SW480 (cell line): ENCODE data around the gene ANKS6.

Experiments
- DNase-seq: peaks from one replicate; pipeline ENCODE4 v3.0.0-alpha.2; 2016; ENCODE audit warnings: low spot score

ANKS6 gene

DNA sequence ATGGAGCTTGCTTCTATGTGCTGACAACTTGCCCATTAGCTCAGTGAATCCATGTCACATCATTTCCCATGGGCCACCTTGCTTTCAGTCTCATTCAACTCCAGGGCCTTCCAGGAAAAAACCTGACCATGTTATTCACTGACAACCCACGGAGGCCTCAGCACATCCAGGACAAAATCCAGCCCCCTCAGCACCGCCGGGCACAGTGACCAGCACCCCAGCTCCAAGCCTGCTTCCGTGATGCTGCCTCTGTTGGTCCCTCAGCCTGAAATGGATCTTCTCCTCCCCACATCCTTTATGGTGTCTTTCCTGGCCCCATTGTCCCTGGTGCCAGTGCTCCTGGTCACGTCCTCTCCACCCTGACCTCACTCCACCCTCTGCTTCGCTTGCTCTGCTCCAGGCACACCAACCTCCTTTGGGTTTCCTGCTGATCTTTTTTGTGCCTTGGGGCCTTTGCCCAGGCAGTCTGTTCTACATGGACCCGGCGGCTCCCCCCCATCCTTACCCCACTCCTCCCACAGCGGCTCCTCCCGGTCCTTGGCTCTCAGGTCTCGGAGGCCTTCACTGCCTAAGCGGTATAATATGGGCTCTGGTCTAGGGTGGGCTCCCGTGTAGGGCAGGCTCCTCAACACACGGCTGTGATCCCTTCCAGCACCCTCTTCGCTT is 25.0 kb downstream of the ANKS6 start:
- no peak for DNase-seq

DNA sequence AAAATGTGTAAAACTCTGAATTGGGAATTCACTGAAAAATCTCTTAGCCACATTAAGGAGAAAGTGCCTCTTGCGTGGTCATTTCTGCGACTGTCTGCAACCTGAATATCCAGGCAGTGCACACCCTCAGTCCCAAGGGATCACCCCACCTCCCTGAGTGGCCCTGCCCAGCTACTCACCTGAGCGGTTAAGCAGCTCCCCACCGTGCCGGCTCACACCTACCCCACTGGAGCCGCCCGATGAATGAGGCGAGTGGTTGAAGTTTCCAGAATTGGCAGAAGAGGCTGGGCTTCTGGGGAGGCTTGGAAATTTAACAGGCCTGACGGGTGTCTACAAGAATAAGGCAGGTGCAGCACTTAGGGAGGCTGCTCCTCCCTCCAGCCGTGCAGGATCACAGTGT is 25.6 kb downstream of the ANKS6 start:
- no peak for DNase-seq

DNA sequence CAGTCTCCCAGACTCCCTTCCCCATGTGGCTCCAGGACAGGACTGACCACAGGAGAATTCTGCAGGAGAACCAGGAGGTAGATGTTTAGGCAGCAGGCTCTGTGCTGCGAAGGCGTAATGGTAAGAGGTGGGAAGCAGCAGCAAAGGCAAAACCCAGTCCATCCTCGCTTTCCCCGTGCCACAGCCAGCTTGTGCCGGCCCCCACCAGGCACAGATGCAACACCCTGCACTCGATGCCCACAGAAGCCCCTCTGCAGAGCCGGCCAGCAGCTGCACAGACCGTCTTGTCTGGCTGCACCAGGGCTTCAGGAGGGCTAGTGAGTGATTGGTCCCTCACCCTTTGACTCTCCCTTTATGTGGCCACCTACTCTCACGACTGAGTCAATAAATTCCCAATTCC is 28.0 kb downstream of the ANKS6 start:
- no peak for DNase-seq

DNA sequence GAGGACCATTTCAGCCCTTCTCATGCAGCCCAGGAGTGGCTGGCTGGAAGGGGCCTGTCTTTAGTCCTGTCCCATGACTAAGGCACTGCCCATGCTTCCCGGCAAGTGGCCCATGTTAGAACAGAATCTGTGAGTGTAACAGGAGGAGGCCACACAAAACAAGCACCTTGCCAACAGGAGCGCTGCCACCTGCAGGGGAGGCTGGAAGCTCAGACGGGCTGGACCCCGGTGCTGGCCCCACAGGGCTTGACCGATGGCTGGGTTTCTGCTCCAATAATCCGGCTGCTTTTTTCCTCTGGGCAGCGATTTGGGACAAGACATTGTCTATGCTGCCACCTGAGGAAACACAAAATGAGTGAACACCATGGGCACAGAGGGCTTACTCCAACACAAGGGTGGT is 28.4 kb downstream of the ANKS6 start:
- no peak for DNase-seq

DNA sequence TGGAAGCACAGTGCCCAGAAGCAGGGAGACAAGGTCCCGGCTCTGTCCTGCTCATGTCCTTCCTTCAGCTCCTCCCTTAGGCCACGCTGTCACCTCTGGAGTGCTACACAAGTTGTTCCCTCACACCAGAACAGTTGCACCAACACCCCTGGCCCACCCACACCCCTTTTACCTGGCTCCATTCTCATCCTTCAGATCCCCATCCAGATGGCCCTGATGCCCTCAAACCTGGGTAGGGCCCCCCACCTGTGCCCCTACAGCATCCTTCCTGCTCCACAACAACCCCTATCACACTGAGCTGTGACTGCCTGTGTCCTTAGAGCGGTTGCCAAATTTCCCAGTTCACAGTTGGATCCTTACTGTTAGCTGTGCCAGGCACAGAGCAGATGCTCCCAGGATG is 29.2 kb downstream of the ANKS6 start:
- no peak for DNase-seq

DNA sequence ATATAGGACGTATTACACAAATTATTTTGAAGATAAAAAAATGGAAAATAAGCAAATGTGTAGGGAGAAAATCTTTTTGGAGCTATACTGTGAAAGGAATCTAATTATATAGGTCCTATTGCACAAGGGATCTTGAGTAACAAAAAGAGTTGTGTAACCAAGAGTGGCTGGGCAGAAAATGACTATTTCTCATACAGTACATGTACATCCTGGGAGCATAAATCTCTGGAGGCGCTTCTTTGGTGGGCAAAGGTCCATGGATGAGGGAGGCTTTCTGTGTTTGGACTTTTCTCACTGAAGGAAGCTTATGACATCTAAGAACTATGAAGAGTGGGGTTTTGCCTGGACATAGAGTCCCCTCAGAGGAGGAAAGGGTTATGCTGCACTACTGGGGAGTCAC is 29.8 kb downstream of the ANKS6 start:
- no peak for DNase-seq

DNA sequence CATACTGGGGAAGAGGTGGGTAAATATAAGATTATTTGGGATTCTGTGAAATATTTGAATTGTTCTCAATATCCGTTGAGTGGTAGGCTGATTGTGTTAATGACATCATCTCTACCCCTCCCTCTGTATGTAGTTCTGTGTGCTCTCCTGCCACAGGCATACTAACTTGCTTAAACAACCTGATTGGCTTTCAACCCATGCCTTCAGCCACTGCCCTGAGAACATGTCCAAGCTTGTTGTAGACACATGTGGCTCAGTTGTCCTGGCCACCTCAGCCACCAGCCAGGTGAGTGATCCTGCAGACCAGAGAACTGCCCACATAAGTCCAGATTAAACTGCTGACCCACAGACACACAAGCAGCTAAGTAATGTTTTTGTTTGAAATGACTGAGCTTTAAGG is 31.1 kb downstream of the ANKS6 start:
- DNase-seq = no peak

DNA sequence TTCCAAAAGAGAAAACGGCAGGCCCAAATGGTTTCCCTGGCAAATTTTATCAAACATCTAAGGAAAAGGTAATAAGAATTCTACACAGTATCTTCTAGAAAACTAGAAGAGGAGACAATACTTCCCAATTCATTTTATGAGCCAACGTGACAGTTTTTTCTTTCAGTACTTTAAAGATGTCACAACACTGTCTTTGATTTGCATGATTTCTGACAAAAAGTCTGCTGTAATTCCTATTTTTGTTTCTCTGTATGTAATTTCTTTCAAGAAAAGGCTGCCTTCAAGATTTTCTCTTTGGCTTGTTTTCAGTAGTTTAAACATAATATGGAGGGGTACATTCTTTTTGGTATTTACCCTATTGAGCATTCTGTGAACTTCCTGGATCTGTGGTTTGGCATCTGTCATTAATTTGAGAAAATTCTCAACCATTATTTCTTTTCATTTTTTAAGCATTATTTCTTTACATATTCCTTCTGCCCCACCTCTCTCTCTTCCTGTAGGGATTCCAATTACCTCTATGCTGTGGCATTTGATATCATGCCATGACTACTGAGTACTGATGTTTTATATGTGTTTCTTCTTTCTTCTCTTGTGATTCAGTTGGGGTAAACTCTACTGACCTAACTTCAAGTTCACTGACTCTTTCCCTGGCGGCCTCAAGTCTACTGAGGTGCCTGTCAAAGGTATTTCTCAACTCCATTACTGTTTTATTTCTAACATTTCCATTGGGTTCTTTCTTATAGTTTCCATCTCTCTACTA is 32.2 kb downstream of the ANKS6 start:
- no peak for DNase-seq

DNA sequence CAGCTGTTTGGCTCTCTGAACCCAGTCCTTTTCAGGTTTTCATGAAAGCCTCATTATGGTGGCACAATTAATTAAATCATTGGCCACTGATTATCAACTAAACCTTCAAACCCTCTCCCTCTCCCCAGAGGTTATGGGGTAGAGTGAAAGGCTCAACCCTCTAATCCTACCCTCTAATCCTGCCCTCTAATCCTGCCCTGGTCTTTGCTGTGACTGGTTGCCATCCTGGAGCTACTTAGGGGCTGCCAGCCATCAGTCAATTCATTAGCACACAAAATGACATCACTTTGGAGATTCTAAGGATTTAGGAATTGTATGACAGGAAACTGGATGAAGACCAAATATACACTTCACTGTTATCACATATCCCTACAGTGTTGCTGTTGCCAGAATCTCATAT is 36.1 kb downstream of the ANKS6 start:
- DNase-seq = no peak

DNA sequence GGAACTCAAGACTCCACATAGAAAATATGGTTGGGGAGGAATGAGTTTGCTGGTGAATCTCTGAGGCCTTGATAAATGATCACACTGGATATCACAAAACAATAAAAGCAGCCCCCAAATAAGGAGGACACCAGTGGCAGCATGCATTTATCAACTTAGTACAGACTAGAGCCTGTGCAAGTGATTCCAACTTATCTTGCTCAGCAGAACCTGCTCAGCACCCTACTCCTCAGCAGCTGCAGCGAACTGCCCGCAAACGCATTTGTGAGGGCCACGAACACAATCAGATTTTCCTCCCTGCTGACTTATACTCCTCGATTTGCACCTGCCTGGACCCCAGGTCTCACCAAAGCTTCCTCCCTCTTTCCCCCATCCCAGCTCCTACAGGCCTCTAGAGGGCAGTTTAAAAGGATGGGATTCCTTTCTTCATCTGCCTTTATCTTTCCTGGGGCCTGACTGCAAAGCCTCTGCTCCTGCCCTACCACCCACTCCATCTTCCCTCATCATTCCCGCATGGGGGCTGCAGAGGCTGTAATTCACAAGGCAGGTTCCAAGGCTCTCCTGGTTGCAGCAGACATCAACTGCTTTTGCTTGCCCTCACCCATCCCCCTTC is 41.2 kb downstream of the ANKS6 start:
- DNase-seq = no peak

DNA sequence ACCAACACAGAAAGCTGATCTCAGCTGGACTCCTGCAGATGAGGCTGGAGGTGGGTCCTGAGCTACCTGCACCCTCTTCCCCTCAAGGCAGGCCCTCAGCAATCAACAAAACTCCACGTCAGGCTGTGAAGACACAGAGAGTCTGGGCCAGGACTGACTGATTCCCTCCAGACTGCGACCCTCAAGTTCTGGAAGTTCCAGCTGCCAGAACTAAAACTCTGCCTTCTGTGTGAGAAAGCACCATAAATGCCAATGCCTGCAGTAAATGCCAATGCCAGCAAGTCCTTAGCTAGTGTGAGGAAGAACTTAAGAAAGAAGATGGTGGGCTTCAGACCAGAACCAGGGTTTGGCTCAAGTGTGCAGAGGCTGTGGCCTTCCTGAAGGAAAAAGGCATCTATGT is 45.1 kb downstream of the ANKS6 start:
- no peak for DNase-seq

DNA sequence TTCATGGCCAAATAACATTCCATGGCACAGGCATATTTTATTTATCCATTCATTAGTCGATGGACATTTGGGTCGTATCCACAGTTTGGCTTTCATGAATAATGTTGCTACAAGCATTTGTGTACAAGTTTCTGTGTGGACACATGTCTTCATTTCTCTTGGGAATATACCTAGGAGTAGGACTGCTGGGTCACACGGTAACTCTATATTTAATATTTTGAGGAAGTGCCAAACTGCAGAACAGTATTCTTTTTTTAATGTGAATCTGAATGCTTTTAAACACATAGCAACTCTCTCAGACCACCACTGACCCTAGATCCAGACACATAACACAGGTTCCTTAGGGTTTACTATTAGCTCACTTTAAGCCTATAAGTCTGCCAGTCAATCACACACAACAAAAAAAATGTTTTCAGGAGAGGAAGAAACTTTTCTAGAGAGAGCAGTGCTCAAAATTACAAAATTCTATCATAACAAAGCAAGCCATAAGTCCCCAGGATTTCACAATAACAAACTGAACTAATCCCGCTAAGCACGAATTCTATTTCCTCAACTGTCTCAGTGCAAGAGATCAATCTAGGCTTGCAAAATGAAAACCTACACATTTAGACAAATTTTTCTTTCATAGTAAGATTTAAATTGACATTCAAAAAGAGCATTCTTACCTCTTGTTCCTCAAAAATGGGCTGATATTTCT is 45.8 kb downstream of the ANKS6 start:
- DNase-seq = no peak

DNA sequence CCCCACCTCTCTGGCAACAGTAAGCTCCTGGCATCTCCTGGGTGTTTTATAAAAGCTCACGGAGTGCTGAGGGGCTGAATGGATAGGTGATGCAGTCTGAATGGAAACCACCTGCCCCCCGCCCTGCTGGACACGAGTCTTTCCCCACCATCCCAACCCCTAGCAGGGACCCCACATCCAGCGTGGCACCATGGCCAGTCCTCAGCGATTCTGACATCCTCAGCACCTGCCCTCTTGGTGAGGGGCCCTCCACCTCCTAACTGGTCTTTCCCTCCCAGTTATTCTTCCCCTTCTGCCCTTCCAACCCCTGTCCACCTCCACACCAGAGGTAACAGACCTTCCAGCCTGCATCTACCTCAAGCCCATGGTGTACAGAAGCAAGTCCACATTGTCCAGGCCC is 48.9 kb downstream of the ANKS6 start:
- no peak for DNase-seq

DNA sequence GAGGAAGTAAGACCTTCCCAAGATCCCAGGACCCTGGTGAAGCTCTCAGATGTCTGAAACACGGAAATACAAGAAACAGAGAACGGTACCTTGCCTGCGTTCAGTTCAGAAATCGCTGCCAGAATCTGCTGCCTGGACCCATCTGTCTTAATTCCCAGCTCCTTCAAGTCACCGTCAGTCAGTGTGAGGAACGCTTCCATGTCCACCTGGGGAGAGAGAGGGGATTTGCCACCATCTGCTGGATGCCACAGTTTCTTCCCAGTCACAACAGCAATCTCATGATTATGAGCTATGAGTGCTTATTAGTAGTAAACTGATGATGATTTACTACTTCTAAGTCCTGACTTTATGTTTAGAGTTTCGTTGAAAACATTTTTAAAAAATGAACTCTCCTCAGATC is 50.9 kb downstream of the ANKS6 start:
- DNase-seq = no peak

DNA sequence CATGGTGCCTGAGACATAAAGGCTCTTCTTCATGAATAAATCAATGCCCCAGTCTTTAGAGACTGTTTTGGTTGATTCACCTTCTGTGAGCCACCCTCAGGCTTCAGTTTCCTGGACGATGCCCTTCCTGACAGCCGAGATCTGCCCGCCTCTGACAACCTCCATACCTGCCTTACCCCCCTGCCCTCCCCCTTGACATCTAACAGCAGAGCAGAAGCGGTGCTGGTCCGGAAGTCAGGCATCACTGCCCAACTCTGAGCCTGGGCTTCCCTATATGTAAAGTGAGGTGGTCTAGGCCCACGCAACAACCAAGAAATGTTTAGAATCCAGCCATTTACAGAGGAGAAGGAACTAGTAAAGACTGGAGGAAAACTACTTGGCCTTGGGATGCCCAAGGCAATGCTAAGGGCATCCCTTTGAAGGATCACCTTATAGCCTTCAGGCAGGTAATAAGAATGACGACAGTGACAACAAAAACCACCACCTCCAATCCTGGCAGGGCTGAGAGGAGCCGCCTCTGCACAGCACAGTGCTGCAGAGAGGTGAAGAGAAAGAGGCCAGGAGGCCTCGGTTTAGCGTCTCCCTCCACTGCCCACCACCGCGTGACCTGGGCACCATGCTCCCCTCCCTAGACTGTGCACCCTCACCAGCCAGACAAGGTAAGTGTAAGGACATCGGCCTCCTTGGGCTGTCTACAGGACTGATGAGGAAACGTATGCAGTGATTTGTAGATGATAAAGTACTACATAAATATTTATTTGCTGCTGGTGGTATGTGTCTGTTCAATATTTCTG is 52.3 kb downstream of the ANKS6 start:
- DNase-seq = no peak

DNA sequence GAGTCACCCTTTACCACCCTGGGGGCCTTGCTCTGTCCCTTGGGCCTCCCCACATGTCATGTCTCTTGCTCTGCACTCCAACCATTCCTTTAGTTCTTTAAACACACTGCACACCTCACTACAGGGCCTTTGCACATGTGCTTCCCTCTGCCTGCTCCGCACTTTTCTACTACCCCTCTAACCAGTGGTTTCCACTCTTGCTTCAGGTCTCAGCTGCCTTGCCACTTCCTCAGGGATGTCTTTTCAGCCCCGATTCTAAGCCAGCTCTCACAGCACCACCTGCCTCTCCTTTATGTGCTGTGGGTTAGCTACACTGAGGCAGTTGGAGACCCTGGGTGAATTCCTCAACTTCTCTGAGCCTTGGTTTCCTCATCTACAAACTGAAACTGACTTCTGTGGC is 53.0 kb downstream of the ANKS6 start:
- DNase-seq = no peak

DNA sequence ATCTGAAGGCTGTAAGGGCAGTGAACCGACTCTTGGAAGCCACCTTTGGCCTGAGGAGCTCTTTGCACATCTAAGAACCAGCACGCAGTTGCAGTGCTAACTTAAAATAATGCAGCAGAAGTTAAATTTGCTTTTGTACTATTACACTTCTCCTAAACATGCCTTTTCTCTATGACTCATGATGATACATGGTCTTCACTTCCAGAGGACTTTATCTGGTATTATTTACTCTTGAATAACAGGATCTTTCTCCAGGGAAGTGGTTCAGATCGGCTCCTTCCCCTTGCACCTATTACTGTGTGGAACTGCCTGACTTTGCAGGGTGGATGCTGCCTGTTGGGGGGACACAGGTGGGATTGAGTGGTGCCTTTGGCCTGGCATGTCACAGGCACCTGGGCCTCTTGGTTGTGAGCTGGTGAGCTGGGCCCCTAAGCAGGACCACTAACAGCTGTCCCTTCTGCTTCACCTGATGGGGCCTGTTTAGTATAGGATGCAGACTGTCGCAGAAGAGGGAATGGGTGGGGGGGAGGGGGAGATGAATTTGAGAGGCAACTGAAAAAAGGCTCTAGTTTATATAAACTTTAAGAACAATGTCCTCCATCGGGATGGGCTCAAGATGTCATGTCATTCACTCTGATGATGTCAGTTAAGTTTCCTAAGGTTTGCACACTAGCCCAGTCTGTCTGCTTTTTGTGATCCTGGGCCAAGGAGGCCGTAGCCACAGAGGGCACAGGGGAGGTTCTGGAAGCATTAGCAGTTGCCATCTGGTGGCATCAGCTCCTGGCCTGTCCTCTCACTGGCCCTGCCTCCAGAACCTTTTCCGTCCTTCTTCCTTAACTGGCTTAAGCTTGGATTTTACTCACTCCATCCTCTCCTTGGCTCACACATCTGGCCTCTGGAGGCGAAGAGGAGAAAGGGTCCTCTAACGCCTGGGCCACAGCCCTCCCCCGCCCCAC is 53.8 kb downstream of the ANKS6 start:
- no peak for DNase-seq

DNA sequence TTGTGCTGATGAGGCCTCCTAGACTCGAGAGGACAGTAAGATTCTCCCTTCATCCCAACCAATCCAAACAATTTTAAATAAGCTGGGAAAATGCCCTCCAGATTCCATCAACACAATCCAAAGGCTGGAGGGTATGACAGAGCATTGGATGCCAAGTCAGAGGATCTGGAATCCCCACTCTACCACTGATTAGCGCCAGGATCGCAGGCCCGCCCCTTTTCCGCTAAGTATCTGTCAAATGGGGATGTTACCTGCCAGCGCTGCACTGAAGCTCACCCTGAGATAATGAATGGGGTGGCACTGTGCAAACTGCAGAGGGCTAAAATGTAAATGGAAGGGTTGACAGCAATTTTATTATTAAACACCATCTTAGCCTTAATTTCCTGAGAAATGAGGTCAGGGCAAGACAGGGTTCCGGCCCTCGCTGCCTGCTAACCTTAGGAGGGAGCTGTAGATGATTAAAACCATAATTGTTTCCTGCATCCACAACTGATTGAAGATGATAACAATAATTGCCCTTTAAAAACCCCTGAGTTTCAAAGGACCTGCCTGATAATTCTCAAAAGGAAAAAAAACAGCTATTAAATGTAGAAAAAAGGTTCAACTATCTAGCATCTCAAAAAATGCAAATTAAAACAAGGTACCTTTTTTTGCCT is 56.0 kb downstream of the ANKS6 start:
- DNase-seq = no peak

DNA sequence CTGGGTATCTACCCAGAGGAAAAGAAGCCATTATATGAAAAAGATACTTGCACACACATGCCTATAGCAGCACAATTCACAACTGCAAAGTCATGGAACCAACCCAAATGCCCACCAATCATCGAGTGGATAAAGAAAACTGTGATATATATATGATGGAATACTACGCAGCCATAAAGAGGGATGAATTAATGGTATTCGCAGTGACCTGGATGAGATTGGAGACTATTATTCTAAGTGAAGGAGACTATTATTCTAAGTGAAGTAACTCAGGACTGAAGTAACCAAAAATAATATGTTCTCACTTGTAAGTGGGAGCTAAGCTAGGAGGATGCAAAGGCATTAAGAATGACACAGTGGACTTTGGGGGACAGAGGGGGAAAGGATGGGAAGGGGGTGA is 57.6 kb downstream of the ANKS6 start:
- no peak for DNase-seq

DNA sequence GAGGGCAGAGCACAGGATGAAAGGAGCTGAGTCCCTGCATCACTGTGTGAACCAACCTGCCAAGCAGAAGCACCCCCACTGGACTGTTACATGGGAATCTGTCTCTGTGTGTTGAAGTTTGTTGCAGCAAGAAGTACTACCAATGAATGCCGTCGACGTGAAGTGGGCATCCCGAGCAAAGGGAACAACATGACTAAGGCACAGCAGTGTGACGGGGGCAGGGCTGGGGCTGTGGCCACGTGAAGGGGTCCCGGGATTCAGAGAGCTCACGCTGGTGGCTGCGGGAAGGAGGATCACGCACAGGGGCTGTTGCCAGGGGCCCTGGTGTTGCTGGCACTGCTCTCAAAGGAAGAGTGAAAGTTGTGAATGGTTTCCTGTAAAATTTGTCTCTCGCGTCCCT is 60.1 kb downstream of the ANKS6 start:
- no peak for DNase-seq
